Hepatocyte (in vitro differentiated cells): ENCODE measurements around the gene RASEF.

Experiments
- CTCF ChIP-seq: fragments of 200-600 bp; sonication (generic); IDR thresholded peaks from 2 replicates; pipeline ENCODE4 v1.5.1; 2016; ENCODE audit warnings: antibody characterized with exemption, mild to moderate bottlenecking; ENCODE audit not compliant: poor library complexity
- EZH2 ChIP-seq: fragments of 200-600 bp; sonication (generic); IDR thresholded peaks from 2 replicates; pipeline ENCODE4 v1.6.1; 2016; ENCODE audit warnings: antibody characterized with exemption, mild to moderate bottlenecking, borderline replicate concordance

GRCh38 chr9:82949203-82949602 is 113.7 kb downstream of the RASEF start:
- TF ChIP-seq CTCF = no peak
- TF ChIP-seq EZH2 = no peak
